Kidney (tissue), 14 donors: ENCODE data around the gene GOLGA5. TPM values are rescaled to one million over a fixed set of nuclear protein-coding genes. Genes with fewer than 3 reads are reported as not detected.
"Not testable (repeated sequence)": the region's sequence is repeated elsewhere in the genome, so short reads cannot be mapped to it uniquely, and the experiment has no call there.

Experiments used
- DNase-seq, 5 donors: peaks; one replicate each; pipeline ENCODE4 v3.0.0-alpha.2; 2013 to 2020
- FAIRE-seq: peaks from 2 replicates; lab custom pipeline; 2012; peaks lifted over from hg19 to GRCh38; lab: Jason Lieb, UNC
- H3K27ac ChIP-seq, 2 donors: one replicate each; pipeline ENCODE4 v1.7.0; 2013; ENCODE audit warnings: low read depth in 2 of 2, low read length in 2 of 2, inconsistent platforms in 1 of 2
- H3K27me3 ChIP-seq: one replicate; pipeline ENCODE4 v1.7.1; 2013; ENCODE audit warnings: low read length, inconsistent platforms; ENCODE audit not compliant: control insufficient read depth, insufficient read depth
- H3K36me3 ChIP-seq, 3 donors: one replicate each; pipeline versions ENCODE4 v1.7.0 to v1.7.1; 2013; ENCODE audit warnings: low read length in 3 of 3, control low read depth in 1 of 3, inconsistent platforms in 1 of 3; ENCODE audit not compliant: insufficient read depth in 3 of 3, control insufficient read depth in 2 of 3
- H3K4me1 ChIP-seq, 3 donors: one replicate each; pipeline versions ENCODE4 v1.7.0 to v1.7.1; 2013; ENCODE audit warnings: low read length in 3 of 3, inconsistent platforms in 1 of 3, low read depth in 1 of 3; ENCODE audit not compliant: control insufficient read depth in 2 of 3, insufficient read depth in 2 of 3
- H3K4me3 ChIP-seq, 3 donors: one replicate each; pipeline versions ENCODE4 v1.7.0 to v1.8.1; 2013; ENCODE audit warnings: low read length in 3 of 3, control low read depth in 1 of 3, inconsistent platforms in 1 of 3
- H3K9ac ChIP-seq, 3 donors: one replicate each; pipeline versions ENCODE4 v1.7.0 to v1.7.1; 2013; ENCODE audit warnings: low read length in 3 of 3, control low read depth in 1 of 3, inconsistent platforms in 1 of 3
- H3K9me3 ChIP-seq, 3 donors: one replicate each; pipeline versions ENCODE4 v1.7.0 to v1.7.1; 2013; ENCODE audit warnings: low read length in 3 of 3, control low read depth in 1 of 3, inconsistent platforms in 1 of 3; ENCODE audit not compliant: control insufficient read depth in 2 of 3, insufficient read depth in 1 of 3
- CTCF ChIP-seq: IDR thresholded peaks from 3 replicates; pipeline ENCODE4 v1.5.1; 2012; ENCODE audit warnings: mild to moderate bottlenecking, moderate library complexity, borderline replicate concordance; ENCODE audit not compliant: insufficient read depth; ENCODE audit errors: extremely low read depth
- intact Hi-C: fragments of 100-400 bp; cut with DNase I; formaldehyde crosslinking; loops from one replicate; pipeline ENCODE4 v1.11.1; 2022
- polyA plus RNA-seq: library from polyadenylated mRNA; stranded (reverse); fragments of 350-450 nt; fragmentation: Illumina TruSeq; extraction: RNeasy Lipid Tissue Mini Kit (QIAGEN cat#74804); gene quantifications from one replicate; pipeline ENCODE4 v1.2.3, GENCODE V29; 2014; ENCODE audit warnings: low read depth, low replicate concordance; ENCODE audit not compliant: insufficient read depth
- total RNA-seq: library from RNA; stranded (reverse); fragmentation: NEBNext Ultra II Directional; extraction: Animal tissue kit (Norgen Biotek cat#: 25700); gene quantifications from one replicate; pipeline ENCODE4 v1.2.1, GENCODE V29; 2021
- donor health status: control.
- donor health status: control.
- donor health status: control.
- donor health status: control.
- donor health status: control.
- donor health status: DM: yes; HTN: yes; CAD: no.
- donor health status: Normal renal cell carcinoma (clear cell type).

Gene GOLGA5
- total and polyA plus RNA-seq, 2 donors from 2014 or later, result 27.7 to 33.7 TPM

DNA sequence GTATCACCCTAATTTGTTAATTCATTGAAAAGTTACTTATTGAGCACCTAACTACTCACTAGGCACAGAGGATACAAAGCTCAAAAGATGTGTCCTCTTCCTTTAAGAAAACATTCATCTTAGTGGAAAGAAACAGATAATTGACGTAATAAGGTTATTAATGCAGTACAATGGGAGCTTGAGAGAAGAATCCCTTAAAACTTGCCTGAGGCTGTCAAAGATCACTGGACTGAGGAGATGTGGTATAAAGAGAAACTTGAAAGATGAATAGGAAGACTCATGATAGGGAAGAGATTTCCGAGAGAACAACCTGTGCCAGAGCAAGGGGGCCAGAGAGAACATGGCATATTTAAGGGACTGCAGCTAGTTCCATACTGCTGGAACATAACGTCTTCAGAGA is 19.1 kb downstream of the GOLGA5 start:
- FAIRE-seq, result no peak

DNA sequence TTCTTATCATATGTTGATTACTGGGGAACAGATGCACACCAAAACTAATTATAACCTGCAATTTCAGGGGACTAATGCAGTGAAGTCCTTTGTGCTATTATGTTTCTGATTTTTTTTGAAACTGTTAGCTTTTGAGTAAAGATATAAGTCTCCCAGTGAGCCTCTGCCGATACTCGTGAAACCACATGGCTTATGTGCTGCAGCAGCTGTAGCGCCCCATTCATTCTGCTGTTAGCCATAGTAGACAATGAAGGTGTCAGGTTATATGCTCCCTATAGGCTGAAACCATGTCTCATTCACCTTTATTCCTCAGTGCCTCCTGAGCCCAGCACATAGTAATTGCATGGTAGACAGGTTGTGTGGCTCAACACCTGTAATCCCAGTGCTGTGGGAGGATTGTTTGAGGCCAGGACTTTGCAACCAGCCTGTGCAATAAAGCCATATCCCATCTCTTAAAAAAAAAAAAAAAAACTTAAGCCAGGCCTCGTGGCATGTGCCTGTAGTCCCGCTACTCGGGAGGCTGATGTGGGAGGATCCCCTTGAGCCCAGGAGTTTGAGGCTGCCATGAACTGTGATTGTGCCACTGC is 25.0 kb downstream of the GOLGA5 start:
- H3K36me3 ChIP-seq, result peaks cover 5 to 25% (median 25%) of the 10 kb centered on the region in 3 donors
- TF ChIP-seq CTCF, result no peak
- FAIRE-seq, result no peak

More for the DNA sequence above, 19.1 kb downstream of the GOLGA5 start:
- no peaks in the 10 kb centered on the region for H3K27me3 ChIP-seq
- no peak for DNase-seq
- H3K9ac ChIP-seq, result no peak overlapping the region
- H3K36me3 ChIP-seq, result peaks cover 26 to 59% (median 52%) of the 10 kb centered on the region in 3 donors
- intact Hi-C loops, result no loop called here
- H3K4me1 ChIP-seq, result no peaks in the 10 kb centered on the region
- no peak overlapping the region for H3K27ac ChIP-seq
- no peak for TF ChIP-seq CTCF
- no peaks in the 10 kb centered on the region for H3K9me3 ChIP-seq
- no peak overlapping the region for H3K4me3 ChIP-seq

DNA sequence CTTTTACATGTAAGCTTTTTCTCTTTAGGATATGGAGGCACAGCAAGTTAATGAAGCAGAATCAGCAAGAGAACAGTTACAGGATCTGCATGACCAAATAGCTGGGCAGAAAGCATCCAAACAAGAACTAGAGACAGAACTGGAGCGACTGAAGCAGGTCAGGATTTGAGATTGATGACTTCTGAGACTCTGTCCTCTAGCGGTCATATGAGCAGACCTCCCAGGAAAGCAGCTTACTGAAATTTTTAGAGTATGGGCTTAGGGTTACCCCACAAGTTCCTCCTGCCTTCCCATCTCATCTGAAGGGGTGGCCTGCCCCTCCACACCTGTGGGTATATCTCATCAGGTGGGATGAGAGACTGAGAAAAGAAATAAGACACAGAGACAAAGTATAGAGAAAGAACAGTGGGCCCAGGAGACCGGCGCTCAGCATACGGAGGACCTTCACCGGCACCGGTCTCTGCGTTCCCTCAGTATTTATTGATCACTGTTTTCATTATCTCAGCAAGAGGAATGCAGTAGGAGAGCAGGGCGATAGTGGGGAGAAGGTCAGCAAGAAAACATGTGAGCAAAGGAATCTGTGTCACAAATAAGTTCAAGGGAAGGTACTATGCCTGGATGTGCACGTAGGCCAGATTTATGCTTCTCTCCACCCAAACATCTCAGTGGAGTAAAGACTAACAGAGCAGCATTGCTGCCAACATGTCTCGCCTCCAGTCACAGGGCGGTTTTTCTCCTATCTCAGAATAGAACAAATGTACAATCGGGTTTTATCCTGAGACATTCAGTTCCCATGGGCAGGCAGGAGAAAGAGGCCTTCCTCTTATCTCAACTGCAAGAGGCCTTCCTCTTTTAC is 25.8 kb downstream of the GOLGA5 start:
- H3K4me1 ChIP-seq, DNase-seq, FAIRE-seq, H3K4me3 ChIP-seq, intact Hi-C loops, H3K9ac ChIP-seq, H3K9me3 ChIP-seq, H3K27me3 ChIP-seq, H3K27ac ChIP-seq: not testable (repeated sequence)
- H3K36me3 ChIP-seq, result peaks cover 8 to 31% (median 25%) of the 10 kb centered on the region in 3 donors

More for the DNA sequence above, 25.0 kb downstream of the GOLGA5 start:
- no peak overlapping the region for H3K4me3 ChIP-seq
- no peaks in the 10 kb centered on the region for H3K27me3 ChIP-seq
- H3K9ac ChIP-seq, result no peak overlapping the region
- no peak for DNase-seq
- H3K27ac ChIP-seq, result no peak overlapping the region
- intact Hi-C loops, result no loop called here
- H3K4me1 ChIP-seq, result no peaks in the 10 kb centered on the region
- H3K9me3 ChIP-seq, result no peaks in the 10 kb centered on the region

- H3K4me1 ChIP-seq, DNase-seq, H3K4me3 ChIP-seq, FAIRE-seq, H3K9ac ChIP-seq, H3K9me3 ChIP-seq, H3K27ac ChIP-seq, intact Hi-C loops, H3K27me3 ChIP-seq: not testable (repeated sequence)
- peaks cover 9 to 35% (median 23%) of the 10 kb centered on the region in 3 donors for H3K36me3 ChIP-seq
Observed at GRCh38 chr14:92820536-92820840, 26.4 kb downstream of the GOLGA5 start.
